Breast epithelium (tissue), 3 donors: ENCODE measurements around the gene GPR35.

Source experiments
- POLR2AphosphoS5 ChIP-seq, 3 donors: sonication (generic); formaldehyde crosslinking; IDR thresholded peaks; one replicate each; pipeline ENCODE4 v1.6.1; 2017; ENCODE audit warnings: antibody characterized with exemption in 3 of 3
- TF ChIP-seq, protein P1 (sequence below), 3 donors: fragments of 450-650 bp; IDR thresholded peaks; one replicate each; pipeline ENCODE4 v1.5.1; 2016 to 2017; ENCODE audit warnings: antibody characterized with exemption in 3 of 3, mild to moderate bottlenecking in 3 of 3, moderate library complexity in 3 of 3

DNA sequence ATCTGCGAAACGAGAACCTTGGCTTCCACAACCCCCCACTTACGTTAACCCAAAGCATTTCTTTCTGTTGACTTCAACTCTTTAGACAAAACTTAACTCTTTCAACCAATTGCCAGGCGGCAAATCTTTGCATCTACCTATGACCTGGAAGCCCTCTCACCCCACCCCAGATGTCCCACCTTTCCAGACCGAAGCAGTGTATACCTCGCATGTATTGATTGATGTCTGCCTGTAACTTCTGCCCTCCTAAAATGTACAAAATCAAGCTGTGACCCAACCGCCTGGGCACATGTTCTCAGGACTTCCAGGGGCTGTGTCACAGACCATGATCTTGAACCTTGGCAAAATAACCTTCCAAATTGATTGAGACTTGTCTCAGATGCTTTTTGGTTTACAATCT, 45.1 kb downstream of the GPR35 start:
- TF ChIP-seq POLR2AphosphoS5 (IDR thresholded peaks at IDR 0.05) = no peak
- TF ChIP-seq, protein P1, sequence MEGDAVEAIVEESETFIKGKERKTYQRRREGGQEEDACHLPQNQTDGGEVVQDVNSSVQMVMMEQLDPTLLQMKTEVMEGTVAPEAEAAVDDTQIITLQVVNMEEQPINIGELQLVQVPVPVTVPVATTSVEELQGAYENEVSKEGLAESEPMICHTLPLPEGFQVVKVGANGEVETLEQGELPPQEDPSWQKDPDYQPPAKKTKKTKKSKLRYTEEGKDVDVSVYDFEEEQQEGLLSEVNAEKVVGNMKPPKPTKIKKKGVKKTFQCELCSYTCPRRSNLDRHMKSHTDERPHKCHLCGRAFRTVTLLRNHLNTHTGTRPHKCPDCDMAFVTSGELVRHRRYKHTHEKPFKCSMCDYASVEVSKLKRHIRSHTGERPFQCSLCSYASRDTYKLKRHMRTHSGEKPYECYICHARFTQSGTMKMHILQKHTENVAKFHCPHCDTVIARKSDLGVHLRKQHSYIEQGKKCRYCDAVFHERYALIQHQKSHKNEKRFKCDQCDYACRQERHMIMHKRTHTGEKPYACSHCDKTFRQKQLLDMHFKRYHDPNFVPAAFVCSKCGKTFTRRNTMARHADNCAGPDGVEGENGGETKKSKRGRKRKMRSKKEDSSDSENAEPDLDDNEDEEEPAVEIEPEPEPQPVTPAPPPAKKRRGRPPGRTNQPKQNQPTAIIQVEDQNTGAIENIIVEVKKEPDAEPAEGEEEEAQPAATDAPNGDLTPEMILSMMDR (IDR thresholded peaks at IDR 0.05) = no peak
